ENCODE results near the gene HES7.
A peak's percentile ranks its signal among the peaks of the same experiment; 100 is the strongest.

HES7 gene

DNA sequence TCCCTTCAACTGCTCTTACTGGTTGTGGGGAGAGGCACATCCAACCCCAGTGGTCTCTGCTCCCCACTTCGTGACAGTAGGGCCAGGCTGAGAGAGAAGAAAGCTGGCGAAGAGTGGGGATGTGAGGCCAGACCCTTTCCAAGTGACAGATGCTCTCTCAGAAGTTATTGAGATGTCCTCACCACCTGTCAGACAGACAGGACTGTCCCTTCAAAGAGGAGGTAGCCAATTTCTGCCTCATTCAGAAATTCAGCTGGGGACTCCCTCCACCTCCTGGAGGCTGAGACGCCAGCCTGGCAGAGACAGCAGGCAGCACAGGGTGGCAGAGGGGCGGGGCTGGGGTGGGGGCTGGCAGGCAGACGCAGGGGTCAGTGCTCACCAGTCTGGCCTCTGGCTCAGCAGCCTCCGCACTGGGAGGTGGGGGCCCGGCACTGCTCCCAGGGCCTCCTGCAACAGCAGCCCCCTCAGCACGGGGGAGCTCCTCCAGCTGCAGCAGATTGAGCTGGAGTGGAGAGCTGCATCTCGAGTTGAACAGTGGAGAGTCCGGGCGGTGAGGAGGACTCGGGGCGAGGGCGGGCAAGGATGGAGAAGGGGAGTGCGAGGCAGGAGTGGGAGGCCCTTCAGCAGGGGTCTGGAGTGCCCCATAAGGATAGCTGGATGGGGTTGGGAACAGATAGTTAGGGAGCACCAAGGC is 19.1 kb upstream of the HES7 start:
- DNase-seq (ENCODE audit: low read depth), result no peak

DNA sequence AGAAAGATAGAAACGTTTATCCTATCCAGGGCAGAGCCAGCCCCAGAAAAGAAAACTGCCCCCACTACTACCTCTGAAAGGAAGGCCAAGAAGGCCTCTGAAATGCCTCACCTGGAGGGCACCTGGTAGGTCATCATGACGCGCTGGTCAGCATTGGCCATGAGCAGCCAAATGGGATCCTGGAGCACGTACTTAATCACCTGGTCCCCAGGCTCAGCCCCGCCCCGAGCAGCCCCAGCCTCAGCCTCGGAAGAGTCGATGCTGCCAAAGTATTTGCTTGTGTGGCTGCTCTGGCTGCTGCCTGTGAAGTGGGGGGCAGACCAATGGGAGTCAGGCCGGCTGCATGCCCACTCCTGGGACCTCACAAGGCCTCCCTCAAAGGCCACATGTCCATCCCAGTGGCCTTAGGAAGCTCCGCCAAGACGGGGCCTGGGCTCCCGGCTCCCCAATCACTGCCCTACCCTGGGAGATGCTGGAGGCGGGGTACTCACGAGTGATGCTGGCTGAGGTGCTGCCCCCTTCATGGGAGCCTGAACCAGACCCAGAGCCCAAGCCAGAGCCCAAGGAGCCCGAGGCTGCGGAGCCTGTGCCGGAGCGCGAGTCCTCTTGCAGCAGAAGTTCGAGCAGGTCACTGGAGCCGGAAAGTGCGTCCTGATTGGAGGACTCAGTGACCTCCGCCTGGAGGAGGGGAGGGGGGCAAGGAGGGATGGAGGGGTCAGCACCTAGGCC is 18.4 kb upstream of the HES7 start:
- no peak for DNase-seq (ENCODE audit: low read depth)

DNA sequence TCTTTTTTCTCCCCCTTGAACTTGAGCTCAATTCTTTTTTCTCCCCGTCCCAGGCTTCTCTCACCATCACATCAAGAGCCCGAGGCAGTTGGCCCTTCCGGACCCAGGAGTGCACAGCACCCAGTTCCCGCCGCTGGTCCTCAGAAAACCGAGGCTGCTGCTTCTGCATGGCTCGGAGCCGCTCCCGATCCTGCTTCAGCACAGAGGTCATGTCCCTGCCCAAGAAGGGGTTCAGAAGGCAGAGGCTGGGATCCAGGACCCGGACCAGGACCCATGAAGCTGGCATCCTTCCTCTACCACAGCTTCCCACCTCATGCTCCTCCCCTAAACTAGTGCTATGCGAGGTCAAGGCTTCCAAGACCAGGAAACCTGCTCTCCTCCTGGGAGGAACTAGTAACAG is 17.8 kb upstream of the HES7 start:
- DNase-seq (ENCODE audit: low read depth), result no peak

DNA sequence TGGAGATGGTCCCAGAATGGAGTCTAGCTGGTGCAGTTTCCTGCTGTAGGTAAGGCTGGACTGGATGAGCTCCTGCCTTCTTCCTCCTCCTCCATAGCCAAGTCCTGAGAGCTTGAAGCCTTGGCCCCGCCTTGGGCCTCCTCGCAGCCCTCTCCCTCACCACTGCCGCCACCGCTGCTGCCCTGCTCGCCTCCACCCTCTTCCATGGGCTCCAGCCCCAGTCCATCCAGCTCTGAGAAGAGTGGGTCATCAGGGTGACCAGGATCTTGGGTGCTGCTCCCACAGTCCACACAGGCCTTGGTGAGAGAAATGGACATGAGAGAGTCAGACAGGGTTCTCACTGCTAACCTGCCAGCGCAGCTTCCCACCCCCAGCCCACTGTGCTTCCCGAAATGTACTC is 17.1 kb upstream of the HES7 start:
- no peak for DNase-seq (ENCODE audit: low read depth)

DNA sequence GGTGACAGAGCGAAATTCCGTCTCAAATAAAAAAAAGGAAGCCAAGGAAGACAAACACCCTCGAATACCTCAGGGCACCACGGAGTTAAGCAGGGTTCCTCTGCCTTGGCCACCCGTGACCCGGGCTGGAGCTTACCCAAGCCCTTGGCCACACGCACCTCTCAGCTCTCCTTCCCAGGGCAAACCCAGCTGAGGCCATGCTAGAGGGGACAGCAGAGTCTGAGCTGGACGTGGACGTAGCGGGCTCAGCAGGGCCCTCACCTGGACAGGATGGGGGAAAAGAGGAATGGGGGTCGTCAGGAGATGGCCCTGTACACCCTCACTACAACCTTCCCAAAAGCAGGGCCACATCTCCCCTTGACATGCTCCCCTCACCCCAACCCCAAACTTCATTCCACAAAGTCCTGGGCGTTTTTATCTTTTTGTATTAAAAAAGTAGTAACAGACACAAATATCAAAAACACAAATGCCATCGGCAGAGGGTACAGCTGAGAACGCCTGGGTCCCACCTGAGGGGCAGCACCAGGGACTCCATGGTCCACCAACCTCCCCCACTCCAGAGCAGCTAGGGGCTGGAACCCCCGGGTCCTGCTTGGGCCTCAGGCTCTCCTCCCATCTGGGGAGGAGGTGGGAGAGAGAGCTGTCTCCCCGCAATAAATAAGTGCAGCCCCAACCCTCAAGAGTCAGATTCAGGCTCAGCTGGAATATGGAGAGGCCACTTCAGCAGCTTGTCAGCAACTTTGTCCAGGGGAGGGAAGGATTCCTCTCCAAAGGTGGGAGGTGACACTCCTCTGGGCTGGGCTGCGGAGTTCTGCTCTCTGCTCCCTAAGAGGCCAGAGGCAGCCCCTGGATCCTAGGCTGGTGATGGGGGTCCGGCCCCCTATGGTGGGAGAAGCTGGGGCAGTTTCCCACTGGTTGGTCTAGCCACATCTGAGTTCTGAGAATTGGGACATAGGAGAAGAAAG is 16.4 kb upstream of the HES7 start:
- no peak for DNase-seq (ENCODE audit: low read depth)

DNA sequence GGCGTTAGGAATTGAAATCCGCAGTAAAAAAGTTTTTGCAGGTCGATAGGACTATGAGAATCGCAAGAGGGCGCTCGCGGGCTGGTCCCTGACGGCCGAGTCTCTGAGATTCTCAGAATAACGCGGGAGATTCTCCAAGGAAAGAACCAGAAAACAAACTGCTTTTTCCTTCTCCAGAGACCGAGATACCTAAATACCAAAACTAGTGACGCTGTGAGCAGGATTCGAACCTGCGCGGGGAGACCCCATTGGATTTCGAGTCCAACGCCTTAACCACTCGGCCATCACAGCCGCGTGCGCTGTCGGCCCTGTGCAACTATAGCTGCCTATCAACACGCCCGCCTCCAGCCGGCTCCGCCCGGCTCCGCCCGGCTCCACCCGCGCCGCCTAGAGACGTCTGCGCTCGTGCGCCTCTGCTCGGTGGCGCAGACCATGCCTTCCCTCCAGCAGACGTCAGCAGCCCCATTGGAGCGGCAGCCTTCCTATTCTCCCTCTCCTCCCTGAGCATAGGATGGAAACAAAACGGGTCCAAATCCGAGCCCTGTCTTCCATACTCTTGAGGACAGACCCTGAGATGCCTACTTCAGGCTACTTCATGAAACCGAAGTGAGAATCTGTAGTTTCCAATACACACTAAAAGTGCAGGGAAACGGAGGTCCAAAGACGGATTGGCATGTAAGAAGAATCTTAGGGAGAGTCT is 14.9 kb upstream of the HES7 start:
- peak; percentile 89 for DNase-seq (ENCODE audit: low read depth)

DNA sequence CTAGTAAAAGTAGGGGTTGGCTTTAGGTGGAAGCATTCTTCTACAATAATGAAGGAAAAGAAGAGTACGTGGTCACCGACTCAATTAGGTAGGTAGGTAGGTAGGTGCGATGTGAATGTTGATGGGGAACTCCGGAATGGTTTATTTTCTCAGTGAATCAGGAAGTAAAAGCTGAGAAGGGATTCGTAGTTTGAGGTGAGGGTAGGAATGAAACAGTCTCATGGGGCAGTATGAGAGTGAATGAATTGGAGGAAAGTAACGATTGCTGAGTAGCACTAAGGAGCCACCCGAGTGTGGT is 14.4 kb upstream of the HES7 start:
- DNase-seq (ENCODE audit: low read depth), result no peak

DNA sequence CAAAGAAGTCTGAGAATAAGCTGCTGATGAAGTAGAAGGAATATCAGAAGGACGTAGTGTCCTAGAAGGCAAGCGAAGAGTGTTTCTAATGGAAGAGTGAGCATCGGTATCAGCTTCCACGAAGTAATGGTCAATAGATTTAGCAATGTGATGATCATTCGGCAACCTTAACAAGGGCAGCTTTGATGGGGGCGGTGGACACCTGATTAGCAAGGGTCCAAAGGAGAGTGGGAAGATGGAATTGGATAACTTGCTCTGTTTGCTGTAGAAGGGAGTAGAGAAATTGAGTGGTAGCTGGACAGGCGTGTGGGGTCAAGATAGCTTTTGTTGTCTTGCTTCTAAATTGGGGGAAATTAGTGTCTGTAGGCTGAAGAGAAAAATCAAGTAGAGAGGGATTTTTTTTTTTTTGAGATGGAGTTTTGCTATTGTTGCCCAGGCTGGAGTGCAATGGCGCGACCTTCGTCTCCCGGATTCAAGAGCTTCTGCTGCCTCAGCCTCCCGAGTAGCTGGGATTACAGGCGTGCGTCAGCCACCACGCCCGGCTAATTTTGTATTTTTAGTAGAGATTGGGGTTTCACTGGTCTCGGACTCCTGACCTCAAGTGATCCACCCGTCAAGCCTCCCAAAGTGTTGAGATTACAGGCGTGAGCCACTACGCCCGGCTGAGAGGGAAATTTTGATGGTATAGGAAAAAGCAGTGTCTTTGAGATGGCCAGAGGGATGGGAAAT is 13.9 kb upstream of the HES7 start:
- DNase-seq (ENCODE audit: low read depth), result no peak

DNA sequence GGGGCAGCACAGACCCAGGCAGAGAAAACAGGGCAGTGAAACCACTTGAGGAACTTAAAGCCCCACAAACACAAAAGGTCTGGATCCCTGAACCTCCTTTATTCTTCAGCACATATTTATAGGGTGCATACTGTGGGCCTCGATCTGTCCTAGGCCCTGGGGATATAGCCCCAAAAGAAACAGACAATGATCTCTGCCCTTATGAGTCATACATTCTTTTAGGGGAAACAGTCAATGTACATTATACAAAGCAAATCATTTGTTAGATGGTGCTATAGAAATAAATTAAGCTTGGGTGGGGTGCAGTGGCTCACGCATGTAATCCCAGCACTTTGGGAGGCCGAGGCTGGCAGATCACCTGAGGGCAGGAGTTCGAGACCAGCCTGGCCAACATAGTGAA is 10.0 kb upstream of the HES7 start:
- DNase-seq (ENCODE audit: low read depth), result no peak

DNA sequence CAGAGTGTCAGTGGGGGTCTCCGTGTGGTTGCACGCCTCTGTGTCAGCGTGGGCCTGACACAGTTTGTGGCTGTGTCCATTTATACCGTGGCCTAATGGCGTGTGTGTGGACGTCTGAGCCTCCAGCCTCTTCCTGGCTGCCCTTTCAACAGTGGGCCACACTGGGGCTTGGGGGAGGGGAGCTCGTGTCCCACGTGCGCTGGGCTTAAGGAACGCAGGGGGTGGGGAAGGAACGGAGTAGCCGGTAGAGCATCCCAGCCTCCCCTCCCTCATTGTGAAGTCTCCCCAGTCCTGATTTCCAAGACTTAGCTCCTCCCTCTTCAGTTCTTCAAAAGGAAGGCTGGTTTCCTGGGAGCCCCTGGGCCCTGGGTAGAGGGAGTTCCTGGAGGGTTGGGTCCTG is 9.5 kb upstream of the HES7 start:
- no peak for DNase-seq (ENCODE audit: low read depth)

DNA sequence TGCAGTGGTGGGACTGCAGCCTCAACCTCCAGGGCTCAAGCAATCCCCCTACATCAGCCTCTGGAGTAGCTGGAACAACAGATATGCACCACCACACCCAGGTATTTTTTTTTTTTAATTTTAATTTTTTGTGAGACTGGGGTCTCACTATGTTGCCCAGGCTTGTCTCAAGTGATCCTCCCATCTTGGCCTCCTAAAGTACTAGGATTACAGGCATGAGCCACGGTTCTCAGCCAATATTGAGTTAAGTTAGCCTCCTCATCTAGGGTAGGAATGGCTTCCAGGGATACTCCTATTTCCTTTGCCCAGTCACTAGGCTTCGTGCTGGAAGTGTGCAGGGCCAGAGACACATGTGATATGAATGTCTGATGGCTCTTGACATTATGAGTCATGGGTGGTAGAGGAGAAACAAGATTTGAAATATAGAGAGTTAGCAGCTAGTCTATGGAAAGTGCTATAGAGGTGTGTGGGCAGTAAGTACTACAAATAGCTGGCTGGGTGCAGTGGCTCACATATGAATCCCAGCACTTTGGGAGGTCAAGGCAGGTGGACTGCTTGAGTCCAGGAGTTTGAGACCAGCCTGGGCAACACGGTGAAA is 8.0 kb upstream of the HES7 start:
- no peak for DNase-seq (ENCODE audit: low read depth)

DNA sequence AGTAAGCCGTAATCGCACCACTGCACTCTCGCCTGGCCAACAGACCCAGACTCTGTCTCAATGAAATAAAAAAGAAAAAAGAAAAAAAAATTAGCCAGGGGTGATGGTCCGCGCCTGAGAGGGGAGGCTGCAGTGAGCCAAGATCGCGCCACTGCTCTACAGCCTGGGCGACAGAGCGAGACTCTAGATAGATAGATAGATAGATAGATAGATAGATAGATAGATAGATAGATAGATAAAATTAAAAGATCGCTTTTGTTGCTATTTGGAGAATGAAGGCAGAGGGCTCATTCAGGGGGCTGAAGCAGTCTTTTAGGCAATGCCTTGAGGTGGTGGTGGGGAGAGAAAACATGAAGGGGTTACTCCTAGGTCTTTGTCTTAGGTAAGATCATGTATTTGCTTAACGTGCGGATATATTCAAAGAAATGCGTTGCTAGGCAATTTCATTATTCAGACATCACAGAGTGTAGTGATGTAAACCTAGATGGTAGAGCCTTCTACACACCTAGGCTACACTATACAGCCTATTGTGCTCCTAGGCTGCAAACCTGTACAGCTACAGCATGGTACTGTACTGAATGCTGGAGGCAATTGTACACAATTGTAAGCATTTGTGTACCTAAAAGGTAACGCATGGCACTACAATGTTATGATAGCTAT is 4.3 kb upstream of the HES7 start:
- DNase-seq (ENCODE audit: low read depth), result no peak

DNA sequence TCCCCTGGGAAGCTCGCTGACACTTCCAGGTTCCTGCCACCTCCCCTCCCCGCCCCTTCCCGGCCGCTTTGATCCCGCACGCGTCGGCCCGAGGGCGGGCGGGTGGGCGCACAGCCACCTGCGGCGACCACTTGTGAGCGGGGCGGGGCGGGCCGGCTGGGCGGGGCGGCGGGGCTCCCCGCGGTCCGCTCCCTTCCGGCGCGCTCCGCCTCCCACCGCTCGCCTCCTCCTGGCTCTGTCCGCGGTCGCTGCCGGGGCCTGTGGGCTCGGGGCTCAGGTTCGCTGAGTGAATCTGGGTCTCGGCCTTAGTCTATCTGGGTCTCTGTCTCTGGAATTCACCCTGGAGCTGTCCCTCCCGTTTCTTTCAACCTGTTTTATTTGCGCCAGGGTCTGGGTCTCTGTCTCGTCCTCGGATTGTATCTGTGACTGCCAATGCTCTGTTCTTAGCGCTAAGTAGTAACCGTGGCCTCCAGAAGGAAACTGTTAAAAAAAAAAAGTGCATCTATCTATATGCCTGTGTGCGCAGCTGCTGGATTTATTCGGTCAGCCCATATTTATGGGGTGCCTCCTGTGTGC is 2.7 kb upstream of the HES7 start:
- DNase-seq (ENCODE audit: low read depth), result no peak

DNA sequence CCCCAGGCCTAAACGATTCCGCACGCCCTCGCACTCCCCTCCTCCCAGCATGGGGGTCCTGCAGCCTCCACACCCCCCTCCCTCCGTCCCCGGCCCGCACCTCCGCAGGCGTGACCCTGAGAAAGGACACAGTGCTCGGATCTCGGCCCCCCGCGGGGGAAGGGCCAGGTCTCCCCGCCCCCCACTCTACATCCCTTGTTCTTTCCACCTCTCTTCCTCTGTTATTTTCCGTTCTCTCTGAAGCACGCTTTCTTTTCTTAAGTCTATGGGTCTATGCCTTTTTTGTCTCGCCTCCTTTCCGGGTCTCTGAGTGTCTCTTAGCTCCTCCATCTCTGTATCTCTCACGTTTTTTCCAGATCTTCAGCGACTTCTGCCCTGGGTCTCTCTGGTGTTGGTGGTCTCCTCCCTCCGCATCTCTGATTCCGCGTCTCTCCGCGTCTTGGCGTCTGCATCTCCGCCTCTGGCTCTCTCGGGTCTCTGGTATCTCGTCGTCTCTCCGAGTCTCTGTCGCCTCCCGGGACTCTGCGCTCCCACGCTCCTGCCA is 2.1 kb upstream of the HES7 start:
- no peak for DNase-seq (ENCODE audit: low read depth)

DNA sequence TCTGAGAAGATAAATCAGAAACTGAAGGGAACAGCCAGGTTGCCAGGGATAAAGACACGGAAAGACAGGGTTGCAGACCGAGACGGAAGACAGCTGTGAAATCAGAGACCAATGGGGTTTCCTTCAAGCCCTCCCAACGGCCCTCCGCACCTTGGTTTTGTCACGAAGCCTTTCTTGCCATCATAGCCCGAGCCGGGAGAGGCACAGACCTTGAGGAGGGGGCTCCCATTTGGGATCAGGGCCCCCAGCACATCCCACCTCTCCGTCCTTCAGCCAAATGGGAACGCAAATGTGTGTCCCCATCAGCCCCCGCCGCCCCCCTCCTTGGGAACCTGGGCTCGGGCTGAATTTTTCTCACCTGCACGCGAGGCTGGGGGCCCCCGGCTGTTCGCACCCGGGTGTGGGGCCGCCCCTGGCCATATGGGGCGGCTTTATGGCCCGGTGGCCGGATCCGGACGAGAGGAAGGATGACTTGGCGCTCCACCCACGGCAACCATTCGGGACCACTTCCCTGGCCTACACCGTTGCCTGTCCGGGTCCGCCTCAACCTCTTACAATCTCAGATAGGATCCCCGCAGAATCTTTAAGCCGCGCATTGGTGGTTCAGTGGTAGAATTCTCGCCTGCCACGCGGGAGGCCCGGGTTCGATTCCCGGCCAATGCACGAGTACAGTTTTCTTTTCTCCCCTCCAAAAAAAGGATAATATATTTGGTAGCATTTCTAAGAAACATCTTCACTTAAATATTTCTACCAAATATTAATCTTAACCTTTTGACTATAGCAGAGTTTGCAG is 1.4 kb upstream of the HES7 start:
- DNase-seq (ENCODE audit: low read depth), result peak; percentile 83

DNA sequence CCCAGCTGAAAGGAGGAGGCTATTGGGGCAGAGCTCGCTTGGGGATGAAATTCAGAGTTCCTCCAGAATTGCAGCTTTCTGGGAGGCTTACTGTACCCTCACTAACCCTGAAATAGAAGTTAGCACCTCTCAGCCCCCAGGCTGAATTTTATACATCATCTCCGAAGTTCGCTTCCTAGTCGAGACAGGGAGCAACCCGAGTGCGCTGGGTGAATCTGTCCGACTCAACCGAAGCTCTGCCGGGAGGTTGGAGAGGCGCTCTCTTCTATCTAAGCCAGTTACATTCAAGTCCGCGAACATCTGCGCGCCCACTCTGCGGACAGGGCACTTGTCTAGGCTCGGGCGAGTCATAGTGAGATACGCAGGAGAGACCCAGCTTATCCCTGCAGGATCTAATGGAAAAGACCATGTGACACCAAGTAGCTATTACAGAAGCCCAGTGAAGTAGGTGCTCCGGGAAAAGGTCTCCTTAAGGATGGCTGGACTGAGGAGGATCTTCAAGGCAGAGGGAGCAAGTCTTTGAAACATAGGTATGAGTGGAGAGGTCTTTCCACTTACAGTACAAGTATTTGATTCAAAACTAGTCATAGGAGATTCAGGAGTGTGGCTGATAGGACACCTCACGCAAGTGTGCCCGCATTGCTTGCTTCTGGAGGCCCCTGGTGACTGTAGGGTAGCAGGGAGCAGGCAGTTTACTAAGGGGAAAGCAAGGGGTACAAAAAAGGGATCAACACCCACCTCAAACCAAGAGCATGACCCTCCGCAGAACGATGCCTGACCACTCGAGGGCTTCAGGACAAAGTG is 646 bp upstream of the HES7 start:
- DNase-seq (ENCODE audit: low read depth), result no peak

DNA sequence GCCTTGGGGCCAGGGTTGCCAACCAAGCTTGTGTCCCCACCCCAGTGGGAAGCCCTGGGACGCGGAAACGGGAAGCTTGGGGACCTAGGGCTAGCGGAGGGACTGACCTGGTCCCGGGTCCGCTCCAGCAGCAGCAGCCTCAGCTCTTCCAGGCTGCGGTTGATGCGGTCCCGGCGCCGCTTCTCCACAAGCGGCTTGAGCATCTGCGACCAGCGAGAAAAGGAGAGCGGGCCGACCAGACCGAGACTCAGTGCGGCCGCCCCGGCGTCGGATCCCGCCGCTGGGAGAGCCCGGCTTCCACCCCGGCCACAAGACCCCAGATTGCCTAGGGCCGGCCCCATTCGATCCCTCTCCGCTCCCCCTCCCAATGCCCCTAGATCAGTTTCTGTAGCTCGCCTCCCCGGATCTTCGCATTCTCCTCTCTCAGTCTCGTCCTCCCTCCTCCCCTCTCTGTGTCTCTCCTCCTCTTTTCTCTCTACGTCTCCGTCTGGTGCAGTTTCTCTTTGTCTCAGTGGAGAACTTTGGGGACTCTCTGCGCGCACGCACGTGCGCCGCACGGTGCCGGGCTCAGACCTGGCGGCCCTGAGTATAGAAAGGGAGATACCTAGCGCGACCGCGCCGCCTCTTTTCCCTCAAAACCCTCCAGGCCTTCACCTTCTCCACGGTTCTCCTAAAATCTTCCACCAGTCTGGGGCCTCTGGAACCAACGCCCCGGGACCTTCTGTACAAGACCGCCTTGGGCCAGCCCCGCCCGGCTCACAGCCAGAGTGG is 797 bp downstream of the HES7 start:
- no peak for DNase-seq (ENCODE audit: low read depth)
